IMR-90 (cell line): ENCODE data around the gene MOB3B. TPM values are rescaled to one million over a fixed set of nuclear protein-coding genes. Genes with fewer than 3 reads are reported as not detected.

Experiments used
- ATAC-seq: fragments of 200-7000 bp; cut with Tn5 transposase; 2 replicates; pipeline ENCODE4 v1.9.1; 2020; ENCODE audit warnings: low read depth, mild to moderate bottlenecking, moderate library complexity
- BruUV-seq: library from RNA; stranded (reverse); fragments of 400-500 nt; replicated peaks from 2 replicates; lab custom pipeline; 2021; lab: Mats Ljungman, UMichigan
- CTCF ChIA-PET: fragments of 300-600 bp; formaldehyde crosslinking; extraction: SDS; loops from one replicate; lab custom pipeline; 2021; ENCODE audit warnings: antibody characterized with exemption; lab: Yijun Ruan, JAX
- POLR2A ChIA-PET: fragments of 300-600 bp; sonication (Branson Sonifier 250); formaldehyde crosslinking; loops from one replicate; lab custom pipeline; 2022; ENCODE audit warnings: antibody characterized with exemption; ENCODE audit not compliant: unreplicated experiment; lab: Charles Lee
- DNase-seq: peaks from one replicate; pipeline ENCODE4 v3.0.0; 2013
- H2AFZ ChIP-seq: replicated peaks from 2 replicates; pipeline ENCODE3; 2013; ENCODE audit warnings: low read length, mild to moderate bottlenecking; ENCODE audit not compliant: poor library complexity
- H2AK5ac ChIP-seq: 2 replicates; pipeline ENCODE4 v1.6.1; 2013; ENCODE audit warnings: low read depth, low read length, inconsistent platforms
- H2AK9ac ChIP-seq: replicated peaks from 2 replicates; pipeline ENCODE3; 2013; ENCODE audit warnings: mild to moderate bottlenecking, low read depth, low read length, moderate library complexity; ENCODE audit not compliant: poor library complexity
- H2BK120ac ChIP-seq: 2 replicates; pipeline ENCODE4 v1.6.1; 2013; ENCODE audit warnings: low read depth, low read length, inconsistent platforms
- H2BK15ac ChIP-seq: 3 replicates; pipeline ENCODE4 v1.6.1; 2013; ENCODE audit warnings: low read depth, low read length, inconsistent platforms
- H2BK20ac ChIP-seq: 2 replicates; pipeline ENCODE4 v1.6.1; 2013; ENCODE audit warnings: low read depth, mild to moderate bottlenecking, inconsistent platforms, low read length, moderate library complexity
- H2BK5ac ChIP-seq: 2 replicates; pipeline ENCODE4 v1.6.1; 2013; ENCODE audit warnings: mild to moderate bottlenecking, low read depth, low read length, inconsistent platforms; ENCODE audit not compliant: poor library complexity, severe bottlenecking
- H3K14ac ChIP-seq: replicated peaks from 2 replicates; pipeline ENCODE4 v1.6.1; 2013; ENCODE audit warnings: low read depth, low read length, inconsistent platforms
- H3K18ac ChIP-seq: 2 replicates; pipeline ENCODE4 v1.6.1; 2013; ENCODE audit warnings: low read depth, low read length, control low read depth
- H3K23ac ChIP-seq: 2 replicates; pipeline ENCODE4 v1.6.1; 2013; ENCODE audit warnings: low read depth, low read length, inconsistent platforms
- H3K27ac ChIP-seq: 2 replicates; pipeline ENCODE4 v1.5.1; 2013; ENCODE audit warnings: mild to moderate bottlenecking, control low read depth, low read length; ENCODE audit not compliant: insufficient read depth
- H3K27me3 ChIP-seq: 2 replicates; pipeline ENCODE4 v1.6.1; 2013; ENCODE audit warnings: low read length; ENCODE audit not compliant: control insufficient read depth, insufficient read depth
- H3K36me3 ChIP-seq: 2 replicates; pipeline ENCODE4 v1.6.1; 2013; ENCODE audit warnings: low read length, mixed read lengths; ENCODE audit not compliant: control insufficient read depth, insufficient read depth
- H3K4ac ChIP-seq: 2 replicates; pipeline ENCODE4 v1.6.1; 2013; ENCODE audit warnings: low read depth, low read length, inconsistent platforms
- H3K4me1 ChIP-seq: 2 replicates; pipeline ENCODE4 v1.6.1; 2013; ENCODE audit warnings: low read length, mixed read lengths; ENCODE audit not compliant: control insufficient read depth, insufficient read depth
- H3K4me2 ChIP-seq: 2 replicates; pipeline ENCODE4 v1.6.1; 2013; ENCODE audit warnings: low read depth, mild to moderate bottlenecking, control low read depth, low read length, moderate library complexity
- H3K4me3 ChIP-seq: 2 replicates; pipeline ENCODE4 v1.5.1; 2013; ENCODE audit warnings: low read depth, mild to moderate bottlenecking, control low read depth, low read length, moderate library complexity; ENCODE audit not compliant: insufficient read depth
- H3K56ac ChIP-seq: 2 replicates; pipeline ENCODE4 v1.6.1; 2013; ENCODE audit warnings: low read length, inconsistent platforms; ENCODE audit not compliant: insufficient read depth; ENCODE audit errors: extremely low read depth
- H3K79me1 ChIP-seq, 2 experiments: 2 replicates each; pipeline ENCODE4 v1.6.1; 2013; ENCODE audit warnings: low read length in 2 of 2, inconsistent platforms in 1 of 2, low read depth in 1 of 2
- H3K9ac ChIP-seq: 2 replicates; pipeline ENCODE4 v1.6.1; 2013; ENCODE audit warnings: low read depth, low read length, control low read depth
- H3K9me1 ChIP-seq: 2 replicates; pipeline ENCODE4 v1.6.1; 2013; ENCODE audit warnings: low read length, inconsistent platforms; ENCODE audit not compliant: insufficient read depth
- H3K9me3 ChIP-seq: 2 replicates; pipeline ENCODE4 v1.6.1; 2013; ENCODE audit warnings: low read length; ENCODE audit not compliant: control insufficient read depth, insufficient read depth
- H4K20me1 ChIP-seq: 2 replicates; pipeline ENCODE4 v1.6.1; 2013; ENCODE audit warnings: low read length, inconsistent platforms; ENCODE audit not compliant: insufficient read depth
- H4K5ac ChIP-seq: 2 replicates; pipeline ENCODE4 v1.6.1; 2013; ENCODE audit warnings: mild to moderate bottlenecking, low read depth, low read length, control low read depth
- H4K8ac ChIP-seq, 2 experiments: 2 replicates each; pipeline ENCODE4 v1.6.1; 2013; ENCODE audit warnings: low read depth in 2 of 2, low read length in 2 of 2, control low read depth in 1 of 2, inconsistent platforms in 1 of 2
- H4K91ac ChIP-seq: 2 replicates; pipeline ENCODE4 v1.6.1; 2013; ENCODE audit warnings: low read depth, low read length, inconsistent platforms; ENCODE audit not compliant: insufficient read depth
- BHLHE40 ChIP-seq: fragments of 150-350 bp; IDR thresholded peaks from 2 replicates; pipeline ENCODE4 v1.6.1; 2016; ENCODE audit warnings: mild to moderate bottlenecking, low read depth, low read length
- CEBPB ChIP-seq: IDR thresholded peaks from 2 replicates; pipeline ENCODE4 v1.6.1; 2012; ENCODE audit warnings: low read depth, low read length, improper control_type of control experiment
- CHD1 ChIP-seq: IDR thresholded peaks from 2 replicates; pipeline ENCODE4 v1.6.1; 2012; ENCODE audit warnings: low read depth, low read length, improper control_type of control experiment
- CTCF ChIP-seq: conservative IDR thresholded peaks from 2 replicates; pipeline ENCODE4 v1.5.1; 2012; ENCODE audit warnings: mild to moderate bottlenecking, low read depth, low read length, improper control_type of control experiment
- ELK1 ChIP-seq: fragments of 150-350 bp; IDR thresholded peaks from 2 replicates; pipeline ENCODE4 v1.6.1; 2016; ENCODE audit warnings: low read depth, mild to moderate bottlenecking, low read length, moderate library complexity, borderline replicate concordance
- FOS ChIP-seq: fragments of 150-350 bp; IDR thresholded peaks from 2 replicates; pipeline ENCODE4 v1.6.1; 2016; ENCODE audit warnings: low read depth, low read length
- MAFK ChIP-seq: IDR thresholded peaks from 2 replicates; pipeline ENCODE4 v1.6.1; 2012; ENCODE audit warnings: low read depth, low read length, improper control_type of control experiment
- MAZ ChIP-seq: IDR thresholded peaks from 2 replicates; pipeline ENCODE4 v1.6.1; 2012; ENCODE audit warnings: low read depth, mild to moderate bottlenecking, low read length, improper control_type of control experiment, moderate library complexity, borderline replicate concordance
- MXI1 ChIP-seq: IDR thresholded peaks from 2 replicates; pipeline ENCODE4 v1.6.1; 2012; ENCODE audit warnings: low read depth, mild to moderate bottlenecking, low read length, moderate library complexity, borderline replicate concordance
- NFE2L2 ChIP-seq: fragments of 150-350 bp; IDR thresholded peaks from 2 replicates; pipeline ENCODE4 v1.6.1; 2016; ENCODE audit warnings: low read depth, mild to moderate bottlenecking, low read length
- POLR2A ChIP-seq: IDR thresholded peaks from 2 replicates; pipeline ENCODE4 v1.6.1; 2012; ENCODE audit warnings: mild to moderate bottlenecking, low read depth, low read length
- RAD21 ChIP-seq: IDR thresholded peaks from 2 replicates; pipeline ENCODE4 v1.6.1; 2012; ENCODE audit warnings: low read length, improper control_type of control experiment
- RCOR1 ChIP-seq: IDR thresholded peaks from 2 replicates; pipeline ENCODE4 v1.6.1; 2012; ENCODE audit warnings: mild to moderate bottlenecking, low read length, improper control_type of control experiment; ENCODE audit not compliant: insufficient replicate concordance
- RFX5 ChIP-seq: IDR thresholded peaks from 2 replicates; pipeline ENCODE4 v1.8.0; 2012; ENCODE audit warnings: low read depth, mild to moderate bottlenecking, low read length, moderate library complexity
- SMC3 ChIP-seq: fragments of 150-350 bp; IDR thresholded peaks from 2 replicates; pipeline ENCODE4 v1.6.1; 2016; ENCODE audit warnings: low read depth, mild to moderate bottlenecking, antibody characterized with exemption, low read length, moderate library complexity
- USF2 ChIP-seq: fragments of 150-350 bp; IDR thresholded peaks from 2 replicates; pipeline ENCODE4 v1.6.1; 2017; ENCODE audit warnings: mild to moderate bottlenecking, antibody characterized with exemption, low read length, low read depth
- dilution Hi-C: fragments of 300-500 bp; cut with HindIII; formaldehyde crosslinking; loops from one replicate; pipeline ENCODE4 v1.14.3; 2018; ENCODE audit warnings: low sequenced_read_pairs; ENCODE audit not compliant: unreplicated experiment
- in situ Hi-C: fragments of 300-500 bp; cut with MboI; formaldehyde crosslinking; loops from 3 replicates; pipeline ENCODE4 v1.14.3; 2019; ENCODE audit warnings: low sequenced_read_pairs, inconsistent platforms, mixed read lengths
- intact Hi-C: fragments of 100-400 bp; cut with micrococcal nuclease; formaldehyde crosslinking; loops from 2 replicates; pipeline ENCODE4 v1.10.0; 2022
- polyA plus RNA-seq, 3 experiments: library from polyadenylated mRNA; depleted of rRNA; stranded (reverse); fragments of >200 nt; gene quantifications; 2 replicates each; pipeline ENCODE4 v1.2.3, GENCODE V29; 2012; ENCODE audit warnings: low replicate concordance in 1 of 3
- total RNA-seq: library from RNA; depleted of rRNA; stranded (reverse); fragments of >200 nt; gene quantifications from 2 replicates; pipeline ENCODE4 v1.2.3, GENCODE V29; 2012

The MOB3B gene
- total and polyA plus RNA-seq, 2 of the 4 experiments (the other 2 are of a cell fraction) = under 0.01 to 0.02 TPM

GRCh38 chr9:27523141-27523540 lies 6.5 kb downstream of the MOB3B start:
- Histone ChIP-seq H3K4me2 (no peak overlapping the region), H4K8ac (no peak overlapping the region), H3K18ac (no peak overlapping the region), H2BK5ac (no peak overlapping the region), H3K4me1 (no peaks in the 10 kb centered on the region), H3K27ac (no peak overlapping the region), H2BK120ac (no peak overlapping the region), H2BK20ac (no peak overlapping the region), H3K4ac (no peak overlapping the region), H2AK9ac (no peak overlapping the region), H3K23ac (no peak overlapping the region), H3K9ac (no peak overlapping the region), H2AFZ (no peak overlapping the region), H2AK5ac (no peak overlapping the region), H4K5ac (no peak overlapping the region), H3K9me1 (no peaks in the 10 kb centered on the region), H4K20me1 (no peaks in the 10 kb centered on the region), H3K9me3 (no peaks in the 10 kb centered on the region), H3K4me3 (no peak overlapping the region), H4K91ac (no peak overlapping the region), H2BK15ac (no peak overlapping the region), H3K27me3 (peaks cover 19% of the 10 kb centered on the region), H3K36me3 (no peaks in the 10 kb centered on the region), H3K79me1 (no peaks in the 10 kb centered on the region), H3K14ac (no peak overlapping the region), H3K56ac (no peak overlapping the region)
- dilution Hi-C loops (no loop called here), intact Hi-C loops (no loop called here), in situ Hi-C loops (no loop called here)
- CTCF ChIA-PET = no interaction called here
- BruUV-seq = no TSS peak
- DNase-seq (no peak), ATAC-seq (no peak)
- TF ChIP-seq RAD21 (no peak), FOS (no peak), MAFK (no peak), CHD1 (no peak), NFE2L2 (no peak), SMC3 (no peak), CEBPB (no peak), MAZ (no peak), BHLHE40 (no peak), USF2 (no peak), RFX5 (no peak), POLR2A (no peak), CTCF (no peak), ELK1 (no peak), RCOR1 (no peak), MXI1 (no peak)
- POLR2A ChIA-PET = no interaction called here
